ENCODE measurements around the gene ZNF81.
"Not testable (repeated sequence)": the region's sequence is repeated elsewhere in the genome, so short reads cannot be mapped to it uniquely, and the experiment has no call there.

The ZNF81 gene

GRCh38 chrX:47836164-47837072, at the start of gene ZNF81:
Gene ZNF81 (plus strand): TSS chrX:47836902. CDS start chrX:47846268, 9,366 bp downstream.
- peak; percentile 97 for DNase-seq

- DNase-seq: no peak
These were observed 40.2 kb upstream of the ZNF81 start for GRCh38 chrX:47796433-47796906.

DNA sequence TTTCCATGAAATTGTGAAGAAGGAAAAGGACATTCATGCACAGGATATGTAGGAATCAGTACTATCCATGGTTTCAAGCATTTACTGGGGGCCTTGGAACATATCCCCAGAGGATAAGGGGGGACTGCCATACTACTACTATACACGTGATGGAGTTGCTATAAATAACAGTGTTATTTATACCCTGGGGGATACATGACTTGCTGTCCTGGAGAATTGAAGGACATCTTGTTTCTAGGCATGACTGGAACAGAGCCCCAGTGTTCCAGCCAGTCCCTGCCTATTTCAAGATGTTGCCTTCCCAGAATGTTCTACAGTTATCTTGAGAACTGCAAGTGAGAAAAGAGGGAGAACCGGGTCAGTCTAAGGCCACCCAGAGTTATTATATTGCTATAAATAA, 39.6 kb upstream of the ZNF81 start:
- DNase-seq: no peak

DNA sequence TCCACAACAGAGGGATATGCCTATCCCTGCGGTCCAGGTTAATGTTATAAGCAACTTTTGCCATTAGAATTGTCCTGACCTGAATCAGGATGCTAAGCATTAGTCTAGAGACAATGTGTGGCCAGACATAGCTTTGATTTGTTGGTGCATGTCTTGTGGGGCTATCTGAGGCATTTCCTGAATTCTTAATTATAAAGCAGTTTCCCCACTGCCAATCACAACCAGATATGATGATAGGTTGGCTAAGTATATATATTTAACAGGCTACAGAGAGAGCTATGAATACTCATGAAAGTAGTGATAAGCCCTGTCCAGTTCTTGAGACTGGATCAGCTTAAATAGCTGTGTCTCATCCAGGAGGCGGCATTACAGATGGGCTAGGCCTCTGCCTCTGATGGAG, 37.8 kb upstream of the ZNF81 start:
- DNase-seq: no peak

DNA sequence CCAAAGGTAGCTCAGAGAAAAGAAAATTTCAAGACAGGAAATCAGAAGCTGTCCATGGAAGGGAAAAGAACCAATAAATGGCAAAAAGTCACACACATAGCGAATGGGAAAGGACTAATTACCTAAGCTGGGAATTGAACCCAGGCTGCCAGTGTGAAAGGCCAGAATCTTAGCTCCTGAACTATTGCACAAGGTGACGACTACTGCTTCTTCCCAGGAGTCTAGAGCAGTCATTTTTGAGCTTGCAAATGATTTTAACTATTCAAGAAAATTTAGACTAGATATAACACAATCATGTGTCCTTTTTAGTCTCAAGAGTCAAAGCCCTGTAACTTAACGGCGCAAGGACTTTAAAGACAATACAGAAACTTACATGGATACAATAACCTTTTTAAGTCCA, 34.1 kb upstream of the ZNF81 start:
- DNase-seq: no peak

GRCh38 chrX:47803103-47803502, 33.6 kb upstream of the ZNF81 start:
- not testable (repeated sequence) for DNase-seq

- DNase-seq: no peak
These were observed 32.4 kb upstream of the ZNF81 start for GRCh38 chrX:47804315-47804714.

DNA sequence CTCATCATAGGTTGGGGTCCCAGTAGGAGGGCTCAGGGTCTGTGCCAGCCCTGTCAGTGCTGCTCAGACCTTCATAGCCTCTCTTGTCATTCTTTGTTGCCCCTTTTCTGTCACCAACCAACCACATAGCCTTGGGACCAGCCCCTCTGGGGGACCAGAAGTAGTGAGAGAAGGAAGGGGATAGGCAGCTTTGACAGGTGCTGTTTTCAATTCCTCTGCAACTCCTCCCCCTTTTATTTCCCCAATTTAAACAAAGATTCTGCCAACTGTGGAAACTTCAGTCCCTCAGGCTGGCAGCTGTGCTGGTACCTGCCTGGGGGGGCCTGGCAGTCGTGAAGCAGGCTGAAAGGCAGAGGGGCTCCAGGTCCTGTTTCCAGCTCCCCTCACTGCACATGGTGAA, 30.9 kb upstream of the ZNF81 start:
- not testable (repeated sequence) for DNase-seq

GRCh38 chrX:47806415-47807271, 30.1 kb upstream of the ZNF81 start:
- not testable (repeated sequence) for DNase-seq

- not testable (repeated sequence) for DNase-seq
These were observed 29.5 kb upstream of the ZNF81 start for GRCh38 chrX:47807272-47807538.

DNA sequence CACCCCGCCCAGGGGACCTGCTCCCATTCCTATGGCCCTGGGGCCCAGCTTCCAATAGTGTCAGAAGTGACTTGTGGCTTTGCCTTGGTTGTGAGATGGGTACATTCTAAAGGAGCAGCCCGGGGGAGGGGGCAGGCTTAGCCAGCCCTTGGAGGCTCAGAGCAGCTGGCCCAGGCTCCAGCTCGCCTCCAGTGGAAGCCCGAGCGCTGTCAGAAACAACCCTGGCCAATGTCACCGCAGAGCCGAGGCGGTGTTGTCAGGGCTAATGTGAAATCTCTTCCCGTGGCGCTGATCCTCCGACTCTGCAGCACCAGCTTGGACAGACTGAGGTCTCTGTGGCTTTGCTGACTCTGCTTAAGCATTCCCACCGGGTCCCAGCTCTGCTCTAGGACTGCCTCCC, 29.2 kb upstream of the ZNF81 start:
- DNase-seq: no peak

- DNase-seq: no peak
These were observed 27.6 kb upstream of the ZNF81 start for GRCh38 chrX:47808904-47809788.

GRCh38 chrX:47814851-47815250, 21.9 kb upstream of the ZNF81 start:
- DNase-seq: no peak

GRCh38 chrX:47815901-47816845, 20.5 kb upstream of the ZNF81 start:
- no peak for DNase-seq

DNA sequence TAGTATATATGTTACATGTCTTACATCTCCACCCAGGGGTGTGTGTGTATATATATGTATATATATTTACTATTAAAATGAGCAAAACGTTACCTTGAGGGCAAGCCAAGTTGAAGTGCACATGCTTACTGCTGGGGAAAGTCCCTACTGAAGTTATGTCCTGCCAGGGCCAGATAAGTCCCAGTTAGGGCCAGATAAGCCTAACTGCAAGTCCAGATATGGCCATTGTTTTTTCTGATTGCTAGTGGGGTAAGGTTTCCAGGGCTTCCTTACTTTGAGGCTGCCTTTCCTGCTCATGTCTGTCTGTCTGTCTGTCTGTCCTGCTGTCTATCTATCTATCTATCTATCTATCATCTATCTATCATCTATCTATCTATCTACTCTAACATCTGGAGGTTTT, 19.3 kb upstream of the ZNF81 start:
- no peak for DNase-seq

DNA sequence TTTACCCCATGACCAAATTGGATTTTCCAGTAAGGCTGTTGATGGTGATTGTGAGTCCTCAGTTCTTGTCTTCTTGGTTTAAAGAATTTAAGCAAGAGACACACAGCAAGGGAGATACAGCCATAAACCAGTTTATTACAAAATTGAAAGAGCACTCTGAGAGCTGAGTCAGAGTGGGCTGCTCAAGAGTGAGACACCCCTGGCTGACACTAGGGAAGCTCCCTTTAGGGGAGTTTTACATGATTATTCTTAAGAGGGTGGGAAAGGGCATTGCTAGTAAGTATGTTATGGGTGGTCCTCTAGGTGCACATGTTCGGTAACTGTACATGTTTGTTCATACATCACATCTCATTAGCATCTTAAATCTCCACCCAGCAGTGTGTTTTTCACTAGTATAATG, 18.8 kb upstream of the ZNF81 start:
- no peak for DNase-seq

DNA sequence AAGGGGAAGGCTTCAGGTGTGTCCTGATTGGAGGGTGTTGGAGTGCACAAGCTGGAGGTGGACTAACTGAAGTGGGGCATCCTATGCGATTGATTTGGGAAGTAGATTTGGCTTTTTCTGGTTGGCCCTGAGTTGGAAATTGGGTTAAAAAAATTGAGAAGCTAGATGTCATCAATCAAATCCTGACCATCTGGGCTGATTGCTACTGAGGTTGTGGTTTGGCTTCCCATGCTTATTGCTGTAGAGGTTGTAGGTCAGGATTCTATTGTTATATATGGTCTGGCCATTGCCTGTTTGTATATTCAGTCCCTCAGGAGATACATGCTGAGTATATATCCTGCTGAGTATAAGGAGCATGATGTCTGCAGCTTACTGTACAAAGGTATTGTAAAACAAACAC, 7.7 kb upstream of the ZNF81 start:
- no peak for DNase-seq

GRCh38 chrX:47831788-47832187, 4.9 kb upstream of the ZNF81 start:
- no peak for DNase-seq

DNA sequence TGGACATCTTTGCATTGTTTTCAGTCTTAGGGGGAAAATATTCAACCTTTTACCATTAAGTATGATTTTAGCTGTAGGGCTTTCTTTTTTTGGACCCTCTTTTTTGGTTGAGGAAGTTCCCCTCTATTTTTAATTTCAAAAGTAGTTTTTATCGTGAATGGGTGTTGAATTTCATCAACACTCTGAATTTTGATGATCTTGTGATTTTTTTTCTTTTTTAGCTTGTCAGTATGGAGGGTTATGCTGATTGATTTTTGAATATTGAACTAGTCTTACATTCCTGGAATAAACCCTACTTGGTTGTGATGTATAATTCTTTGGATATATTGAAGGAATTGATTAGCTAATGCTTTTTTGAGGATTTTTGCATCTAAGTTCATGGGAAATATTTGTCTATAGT, 1.7 kb downstream of the ZNF81 start:
- DNase-seq: no peak

- no peak for DNase-seq
These were observed 3.4 kb downstream of the ZNF81 start for GRCh38 chrX:47840111-47840510.

DNA sequence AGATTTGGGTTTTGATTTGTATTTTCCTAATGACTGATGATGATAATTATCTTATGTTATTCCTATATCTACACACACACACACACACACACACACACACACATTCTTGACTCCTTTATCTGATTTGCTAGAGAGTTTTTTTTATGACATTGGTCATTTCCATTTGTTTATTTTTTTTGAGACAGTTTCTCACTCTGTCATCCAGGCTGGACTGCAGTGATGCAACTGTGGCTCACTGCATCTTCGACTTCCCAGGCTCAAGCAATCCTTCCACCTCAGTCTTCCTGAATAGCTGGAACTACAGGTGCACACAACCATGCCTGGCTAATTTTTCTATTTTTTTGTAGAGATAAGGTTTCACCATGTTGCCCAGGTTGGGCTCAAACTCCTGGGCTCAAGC, 6.7 kb downstream of the ZNF81 start:
- DNase-seq: no peak

GRCh38 chrX:47844117-47844516, 7.4 kb downstream of the ZNF81 start:
- no peak for DNase-seq
